HG02840 (cell line): ENCODE results near the gene TRIM44.
"Not testable (repeated sequence)": the region's sequence is repeated elsewhere in the genome, so short reads cannot be mapped to it uniquely, and the experiment has no call there.

Experiments used
- ATAC-seq: cut with Tn5 transposase; IDR thresholded peaks from one replicate; pipeline ENCODE4 v1.9.1; 2021; ENCODE audit warnings: mild to moderate bottlenecking, moderate library complexity, moderate number of reproducible peaks; ENCODE audit not compliant: unreplicated experiment, low FRiP score

Gene TRIM44

DNA sequence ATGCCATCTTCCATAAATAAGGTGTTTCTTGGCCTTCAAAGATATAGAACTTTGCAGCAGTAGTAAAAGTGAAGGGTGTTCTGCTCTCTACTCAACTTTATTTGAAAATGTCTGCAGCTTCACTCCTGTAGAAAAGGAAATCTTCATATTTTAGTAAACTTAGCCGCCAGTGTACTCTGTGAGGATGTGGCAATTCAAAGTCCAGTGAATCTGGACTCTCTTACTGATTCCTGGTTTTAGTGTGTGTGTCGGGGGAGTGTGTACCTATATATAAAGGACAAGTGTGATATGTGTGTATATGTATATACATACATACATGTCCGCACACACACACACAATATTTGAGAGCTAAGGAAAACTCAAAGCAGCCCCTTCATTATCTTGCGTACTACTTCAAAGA lies 147.0 kb downstream of the TRIM44 start:
- no peak for ATAC-seq

DNA sequence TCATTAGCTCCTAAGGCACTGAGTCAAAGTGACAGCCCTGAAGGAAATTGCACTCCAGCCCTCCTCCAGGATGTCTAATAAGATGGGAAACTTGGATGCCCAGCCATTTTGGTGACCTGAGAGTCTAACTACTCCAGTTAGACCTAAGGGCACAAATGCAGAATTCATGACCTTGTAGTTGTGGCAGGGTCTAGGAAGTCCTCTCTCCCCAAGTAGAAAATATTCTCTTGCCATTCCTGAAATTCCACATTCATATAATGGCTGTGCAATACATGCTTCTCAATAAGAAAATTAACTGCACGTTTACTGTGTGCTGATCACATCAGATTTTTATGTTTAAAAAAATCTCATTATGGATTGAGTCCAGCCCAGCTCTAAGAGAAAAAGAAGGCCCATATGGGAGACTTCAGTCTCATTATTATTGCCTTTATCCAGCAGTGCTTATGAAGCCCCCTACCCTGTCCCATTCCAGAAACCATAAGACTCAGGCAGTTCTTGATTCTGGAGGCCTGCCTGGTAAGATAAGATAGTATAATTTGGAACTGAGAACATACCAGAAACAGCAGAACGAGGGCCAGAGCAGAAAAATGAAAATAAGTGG lies 147.6 kb downstream of the TRIM44 start:
- no peak for ATAC-seq

DNA sequence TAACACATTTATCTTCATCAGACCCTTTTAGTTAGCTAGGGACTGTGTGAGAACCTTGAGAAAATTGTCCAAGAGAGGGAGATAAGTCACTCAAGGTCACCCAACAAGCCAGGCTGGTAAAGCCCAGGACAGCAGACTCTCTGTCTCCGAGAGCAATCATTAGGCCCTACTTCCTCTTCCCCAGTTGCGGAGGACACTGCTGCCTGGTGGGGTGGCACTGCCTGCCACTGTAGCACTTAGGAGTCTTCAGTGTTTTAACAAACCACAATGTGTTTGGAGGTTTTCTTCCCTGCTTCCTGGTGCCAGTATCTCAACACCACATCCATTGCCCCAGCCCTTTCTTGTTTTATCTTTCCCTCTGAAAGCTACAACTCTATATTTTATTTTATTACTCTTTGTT lies 149.2 kb downstream of the TRIM44 start:
- ATAC-seq: no peak

DNA sequence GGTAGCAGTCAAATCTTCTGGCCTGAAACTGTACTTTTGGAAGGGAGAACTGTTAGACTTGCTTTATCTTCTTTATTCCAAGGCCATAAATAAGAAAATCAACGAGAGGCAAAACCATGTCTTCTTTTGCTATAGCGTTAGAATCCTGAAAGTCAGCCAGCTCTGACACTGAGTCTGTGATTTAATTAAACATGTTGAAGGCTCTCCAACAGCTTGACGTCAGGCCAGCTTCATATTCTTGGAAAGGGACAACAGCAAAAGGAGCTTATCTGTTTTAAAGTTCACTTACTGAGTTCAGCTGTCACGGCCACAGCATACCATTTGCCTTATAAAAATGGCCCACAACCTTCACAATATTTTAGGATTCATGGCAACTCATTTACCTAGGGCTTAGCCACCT lies 150.3 kb downstream of the TRIM44 start:
- no peak for ATAC-seq

DNA sequence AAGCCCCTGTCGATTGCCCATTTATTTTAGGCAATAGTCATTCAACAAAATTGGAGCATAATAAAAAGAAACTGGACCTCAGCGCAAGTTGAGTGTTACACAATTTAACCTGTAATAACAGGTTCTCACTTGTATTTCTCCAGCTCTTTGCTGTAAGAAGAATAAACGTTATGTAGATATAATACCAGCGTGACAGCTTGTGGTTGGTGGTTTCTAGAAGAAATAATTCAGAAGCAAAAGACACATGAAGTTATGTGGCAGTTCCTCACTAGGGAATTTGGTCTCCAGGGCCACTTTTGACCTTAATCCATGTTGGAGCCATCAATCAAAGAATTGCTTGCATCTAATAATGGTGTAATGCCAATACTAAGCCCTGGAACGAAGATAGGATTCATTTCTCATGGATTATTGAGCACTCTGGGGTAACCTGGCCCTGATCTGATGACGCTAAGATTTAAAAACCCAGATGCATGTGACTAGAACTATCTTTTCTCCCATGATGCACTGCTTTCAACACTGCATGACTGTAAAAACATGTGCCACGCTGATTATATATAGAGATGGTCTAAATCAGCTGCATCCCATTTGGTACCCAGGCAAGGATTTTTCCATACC lies 151.6 kb downstream of the TRIM44 start:
- ATAC-seq: no peak

DNA sequence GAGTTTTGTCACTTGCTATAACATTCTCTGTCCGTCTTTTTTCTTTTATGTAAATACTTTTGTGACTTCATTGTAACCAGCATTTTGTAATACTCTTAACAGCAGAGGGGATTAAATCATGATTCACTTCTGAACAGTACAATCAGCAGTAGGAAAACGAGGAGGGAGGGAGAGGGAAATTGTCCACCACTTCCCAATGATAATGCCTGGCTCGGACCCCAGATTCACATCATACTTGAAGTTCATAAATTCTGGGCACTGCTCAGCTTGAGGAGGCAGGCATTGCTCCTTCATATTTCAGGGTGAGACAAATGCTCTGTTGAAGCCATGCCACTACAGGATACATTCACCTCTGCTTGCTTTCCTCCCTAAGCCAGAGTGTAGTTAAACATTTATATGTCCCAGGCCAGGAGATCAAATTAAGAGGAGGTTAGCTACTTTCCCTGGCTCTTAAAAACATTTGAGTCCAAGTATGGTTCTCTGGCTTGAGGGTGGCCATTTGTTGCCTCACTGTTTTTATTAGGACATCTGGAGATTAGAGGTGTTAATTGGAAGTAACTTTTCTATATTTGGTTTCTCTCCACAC lies 152.2 kb downstream of the TRIM44 start:
- ATAC-seq: no peak

DNA sequence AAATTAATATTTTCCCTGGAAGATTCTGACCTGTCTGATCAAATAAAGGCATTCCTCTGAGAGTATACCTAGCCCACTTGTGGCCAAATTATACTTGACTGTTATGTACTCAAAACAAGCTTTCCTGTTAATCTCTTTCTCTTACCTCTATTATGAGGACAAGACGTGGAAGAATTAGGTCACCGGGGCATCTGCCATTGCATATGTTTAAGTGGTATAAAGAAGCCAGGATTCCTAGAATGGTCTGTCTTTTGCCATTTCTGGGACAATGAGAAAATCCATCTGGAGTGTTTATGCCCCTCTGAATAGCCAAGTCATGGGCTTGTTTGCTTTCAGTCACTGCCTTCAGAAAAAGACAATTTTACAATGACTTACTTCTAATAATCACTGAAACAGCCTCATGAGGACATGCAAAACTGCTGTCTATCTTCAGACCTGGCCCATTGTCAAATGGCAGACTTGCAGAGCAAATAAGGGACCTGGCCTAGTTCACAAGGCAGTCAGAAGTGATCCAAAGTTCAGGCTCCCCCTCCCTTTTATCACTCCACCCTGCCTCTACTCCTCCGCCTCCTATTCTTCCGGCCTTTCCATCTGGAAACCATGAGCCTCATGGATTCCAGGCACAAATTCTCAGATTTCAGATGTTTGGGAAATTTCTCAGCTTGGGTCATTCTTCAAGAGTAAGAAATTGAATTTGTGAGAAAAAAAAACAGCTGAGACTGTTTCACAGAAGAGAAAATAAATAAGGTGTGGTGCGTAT lies 153.2 kb downstream of the TRIM44 start:
- no peak for ATAC-seq

DNA sequence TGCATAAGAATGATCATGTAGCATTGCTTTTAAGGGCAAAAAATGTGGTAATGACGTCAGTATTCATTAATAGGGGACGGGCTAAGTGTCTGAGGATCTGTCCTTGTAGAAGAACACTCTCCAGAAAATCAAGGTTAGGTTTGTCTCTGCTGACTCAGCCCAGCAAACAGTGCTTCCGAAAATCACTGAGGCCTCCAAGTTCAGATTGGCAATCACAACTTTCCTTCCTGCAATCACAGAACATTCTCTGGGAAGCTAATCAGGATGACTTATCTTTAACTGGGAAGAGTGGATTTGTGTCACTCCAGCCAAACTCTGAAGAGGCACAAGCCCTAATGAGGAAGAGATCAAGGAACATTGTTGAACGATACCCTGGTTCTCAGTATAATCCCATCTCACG lies 158.0 kb downstream of the TRIM44 start:
- ATAC-seq: no peak

DNA sequence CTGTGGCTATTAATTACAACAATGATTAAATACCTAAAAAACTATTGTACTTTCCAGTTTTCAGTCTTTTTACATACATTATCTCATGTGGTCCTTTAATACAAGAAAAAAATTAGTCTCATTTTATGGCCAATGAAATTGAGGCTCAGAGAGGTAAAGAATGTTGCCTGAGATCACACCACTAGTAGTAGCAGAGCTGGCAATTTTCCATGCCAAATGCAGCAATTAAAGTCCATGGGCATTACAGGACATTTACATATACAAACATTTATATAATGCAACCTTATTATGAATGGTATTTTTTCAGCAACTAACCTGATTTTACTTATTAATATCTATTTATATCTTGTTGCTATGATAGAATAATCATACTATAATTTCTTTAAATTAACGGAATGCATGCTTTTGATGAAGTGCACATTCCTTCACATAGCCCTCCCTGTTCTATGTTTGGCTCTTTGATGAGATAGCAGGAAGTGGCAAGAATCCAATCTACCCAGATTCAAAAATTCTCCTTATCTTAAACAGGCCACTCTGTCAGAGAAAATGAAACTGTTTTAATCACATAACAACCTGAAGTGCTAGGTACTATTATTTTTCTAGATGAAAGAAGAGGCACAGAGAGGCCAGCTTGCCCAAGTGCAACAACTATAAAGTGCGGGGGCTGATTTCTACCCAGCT lies 160.4 kb downstream of the TRIM44 start:
- no peak for ATAC-seq

DNA sequence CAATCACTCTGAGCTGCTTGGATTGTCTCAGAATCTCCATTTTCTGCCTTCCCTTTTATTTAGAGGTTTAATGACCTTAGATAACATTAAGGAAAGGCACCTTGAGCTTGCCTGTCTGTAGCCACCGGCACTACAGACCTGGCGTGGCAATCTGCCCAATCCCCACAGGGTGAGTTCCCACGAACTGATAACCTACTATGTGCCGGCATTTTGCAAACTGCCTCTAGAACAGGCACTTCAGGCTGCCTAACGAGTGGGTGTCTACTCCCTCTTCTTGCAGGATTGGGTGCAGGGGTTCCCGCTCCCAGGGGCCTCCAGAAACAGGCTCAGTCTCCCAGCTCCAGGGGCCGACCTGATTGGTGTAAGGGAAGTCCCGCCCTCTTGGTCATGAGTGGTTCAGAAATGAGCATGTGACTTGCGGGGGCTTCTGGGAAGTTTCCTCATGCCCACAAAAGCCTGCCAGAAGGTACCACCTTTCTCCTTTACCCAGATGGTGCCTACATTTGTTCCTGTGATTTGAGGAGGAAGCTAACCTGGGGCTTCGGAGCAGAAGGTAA lies 161.2 kb downstream of the TRIM44 start:
- no peak for ATAC-seq

DNA sequence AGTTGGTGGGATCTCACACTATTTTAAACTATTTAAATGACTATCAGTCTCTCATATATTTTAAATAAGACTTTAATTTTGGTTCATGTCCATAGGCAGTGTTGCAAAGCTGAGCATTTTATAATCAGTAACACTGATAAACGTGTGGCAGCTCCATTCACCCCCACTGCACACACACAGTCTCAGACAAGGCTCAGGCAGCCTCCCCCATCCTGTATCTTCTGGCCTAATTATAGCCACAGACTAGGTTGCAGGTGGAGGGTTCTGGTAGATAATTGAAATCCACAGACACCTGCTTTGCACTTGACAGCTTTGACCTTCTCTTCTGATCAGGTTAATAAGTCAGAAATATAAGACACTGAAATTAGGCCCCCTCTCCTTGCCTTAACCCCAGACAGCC lies 162.8 kb downstream of the TRIM44 start:
- ATAC-seq: no peak

DNA sequence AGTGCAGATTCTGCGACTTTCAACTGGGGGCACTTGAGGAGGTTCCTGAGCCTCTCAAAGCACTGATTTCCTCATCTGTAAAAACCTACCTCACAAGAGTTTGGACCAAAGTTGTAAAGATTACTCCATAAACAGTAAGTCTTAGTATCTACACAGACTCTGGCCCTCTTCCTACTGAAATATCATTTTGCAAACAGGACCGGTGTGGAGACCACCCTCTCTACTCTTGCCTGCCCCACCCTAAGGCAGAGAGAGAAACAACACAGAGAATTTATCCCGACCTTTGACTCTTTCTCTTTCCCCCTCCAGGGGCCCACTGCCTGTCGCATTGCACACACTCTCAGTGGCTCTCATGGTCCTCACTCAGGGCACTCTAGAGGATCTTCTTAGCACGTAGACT lies 163.4 kb downstream of the TRIM44 start:
- no peak for ATAC-seq

DNA sequence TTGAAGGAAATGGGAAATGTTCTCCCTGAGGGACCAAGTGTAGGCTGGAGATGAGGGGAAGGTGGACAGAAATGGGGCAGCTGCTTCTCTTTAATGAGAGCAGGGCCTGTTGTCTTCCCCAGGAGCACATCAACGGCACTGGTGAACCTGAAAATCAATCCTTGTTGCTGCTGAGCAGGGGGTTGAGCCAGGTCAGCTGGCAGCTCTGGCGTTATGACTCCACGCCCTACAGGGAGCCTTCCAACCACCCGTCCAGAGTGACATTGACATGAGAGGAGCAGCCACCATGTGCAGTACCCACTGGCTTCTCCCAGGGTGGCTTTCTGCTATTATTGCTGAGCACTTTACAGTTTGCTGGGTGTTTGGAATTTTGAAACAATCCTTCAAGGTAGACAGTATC lies 164.4 kb downstream of the TRIM44 start:
- no peak for ATAC-seq

DNA sequence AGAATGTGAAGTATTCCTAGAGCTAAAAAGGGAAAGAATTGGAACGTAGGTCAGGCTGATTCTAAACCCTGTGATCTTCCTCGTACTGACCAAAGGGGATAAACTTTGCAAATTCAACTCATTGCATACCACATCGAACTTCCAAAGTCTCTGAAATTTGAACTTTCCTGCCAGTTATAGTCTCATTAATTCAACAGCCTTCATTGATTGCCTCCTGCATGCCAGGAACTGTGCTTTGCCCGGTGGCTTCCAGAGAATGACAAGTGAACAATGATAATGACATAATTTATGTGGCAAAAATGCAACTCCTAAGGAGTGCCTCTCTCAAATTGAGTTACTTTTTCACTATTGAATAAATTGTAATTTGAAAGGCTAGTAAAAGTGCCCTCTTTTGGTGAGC lies 173.6 kb downstream of the TRIM44 start:
- ATAC-seq: no peak

DNA sequence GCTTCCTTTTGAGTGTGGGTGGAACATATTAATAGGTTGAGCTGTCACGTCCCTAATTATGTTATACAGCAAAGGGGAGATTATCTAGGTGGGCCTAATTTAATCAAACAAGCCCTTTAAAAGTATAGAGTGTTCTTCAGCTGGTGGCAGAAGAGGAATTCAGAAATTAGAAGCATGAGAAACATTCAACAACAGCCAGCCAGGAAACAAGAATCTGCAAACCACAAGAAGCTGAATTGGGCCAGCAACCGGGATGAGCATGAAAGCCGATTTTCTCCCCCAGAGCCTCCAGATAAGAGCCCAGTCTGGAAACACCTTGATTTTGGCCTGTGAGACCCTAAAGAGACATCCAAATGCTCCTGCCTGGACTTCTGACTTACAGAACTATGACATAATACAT lies 175.5 kb downstream of the TRIM44 start:
- no peak for ATAC-seq

DNA sequence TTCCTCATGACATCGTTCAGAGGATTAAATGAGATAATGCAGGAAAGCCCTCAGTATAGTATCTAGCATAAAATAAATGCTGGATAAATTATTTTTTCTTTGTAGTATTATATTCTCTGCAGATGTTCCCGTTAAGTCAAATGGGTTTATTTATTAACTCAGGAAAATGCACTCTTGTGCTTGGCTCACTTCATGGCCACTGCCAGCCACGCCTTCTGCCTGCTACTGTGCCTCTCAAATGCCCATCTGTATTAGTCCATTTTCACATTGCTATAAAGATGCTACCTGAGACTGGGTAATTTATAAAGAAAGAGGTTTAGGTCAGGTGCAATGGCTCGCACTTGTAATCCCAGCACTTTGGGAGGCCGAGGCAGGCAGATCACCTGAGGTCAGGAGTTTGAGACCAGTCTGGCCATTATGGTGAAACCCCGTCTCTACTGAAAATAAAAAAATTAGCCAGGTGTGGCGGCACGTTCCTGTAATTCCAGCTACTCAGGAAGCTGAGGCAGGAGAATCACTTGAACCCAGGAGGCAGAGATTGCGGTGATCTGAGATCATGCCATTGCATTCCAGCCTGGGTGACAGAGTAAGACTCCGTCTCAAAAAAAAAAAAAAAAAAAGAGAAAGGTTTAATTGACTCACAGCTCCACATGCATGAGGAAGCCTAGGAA lies 176.3 kb downstream of the TRIM44 start:
- not testable (repeated sequence) for ATAC-seq

DNA sequence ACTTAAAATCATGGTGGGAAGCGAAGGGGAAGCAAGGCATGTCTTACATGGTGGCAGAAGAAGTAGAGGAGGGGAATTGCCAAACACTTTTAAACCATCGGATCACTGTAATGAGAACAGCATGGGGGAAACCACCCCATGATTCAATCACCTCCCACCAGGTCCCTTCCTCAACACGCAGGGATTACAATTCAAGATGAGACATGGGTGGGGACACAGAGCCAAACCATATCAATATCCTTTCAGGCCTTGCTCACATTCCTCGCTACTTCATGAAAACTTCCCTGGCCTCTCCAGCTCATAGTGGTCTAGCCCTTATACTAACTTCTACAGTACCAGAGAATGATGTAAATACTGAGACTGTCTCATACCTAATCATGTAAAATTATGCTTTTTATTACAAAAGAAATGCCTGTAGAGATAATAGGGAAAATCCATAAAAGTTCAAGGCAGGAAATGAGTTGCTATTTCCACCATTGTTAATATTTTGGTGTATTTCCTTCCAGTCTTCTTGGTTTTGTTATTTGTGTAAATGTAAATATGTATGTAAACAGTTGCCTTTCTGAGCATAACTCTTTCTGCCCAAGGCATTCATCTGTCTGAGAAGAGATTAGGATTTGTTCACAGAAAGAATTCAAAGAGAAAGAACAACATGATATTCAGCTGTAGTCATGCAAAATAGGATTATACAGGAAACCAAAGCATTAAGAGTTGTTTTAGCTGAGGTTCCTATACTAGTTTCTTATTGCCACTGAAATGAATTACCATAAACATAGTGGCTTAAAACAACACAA lies 177.0 kb downstream of the TRIM44 start:
- ATAC-seq: no peak

DNA sequence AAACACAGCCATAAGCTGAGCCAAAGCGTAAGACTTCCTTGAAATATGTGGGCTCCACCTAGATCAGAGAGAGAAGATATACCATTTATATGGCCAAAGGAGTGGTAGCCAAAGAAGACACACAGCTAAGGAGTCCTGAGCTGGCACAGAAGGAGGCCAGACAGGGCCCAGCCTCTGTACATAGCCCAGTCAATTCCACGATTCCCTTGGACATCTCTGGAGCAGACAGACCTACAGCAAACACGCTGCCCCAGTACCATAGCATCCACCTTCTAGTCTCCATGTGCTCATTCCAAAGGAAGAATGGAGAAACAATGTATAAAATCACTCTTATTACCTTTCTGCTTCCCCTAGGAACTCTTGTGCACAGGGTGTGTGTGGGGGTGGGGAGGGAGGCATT lies 179.2 kb downstream of the TRIM44 start:
- ATAC-seq: no peak

DNA sequence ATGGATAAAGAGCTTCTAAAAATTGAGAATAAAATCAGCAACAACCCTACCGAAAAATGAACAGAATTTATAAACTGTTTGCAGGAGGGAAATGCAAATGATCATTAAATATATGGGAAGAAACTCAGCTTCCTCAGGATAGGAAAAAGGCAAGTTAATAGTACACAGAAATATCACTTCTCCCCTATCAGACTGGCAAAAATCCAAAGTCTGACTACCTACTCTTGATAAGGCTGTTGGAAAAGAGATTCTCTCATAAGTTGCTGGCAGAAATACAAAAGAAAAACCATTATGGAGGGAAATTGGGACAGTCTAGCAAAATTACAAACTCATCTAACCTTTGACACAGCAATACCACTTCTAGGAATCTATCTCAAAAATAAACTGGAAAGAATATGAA lies 180.4 kb downstream of the TRIM44 start:
- ATAC-seq: no peak
